GM21723 (cell line): Measurements from ENCODE around the gene PCDHGB3.

Experiments
- ATAC-seq: cut with Tn5 transposase; IDR thresholded peaks from one replicate; pipeline ENCODE4 v1.9.1; 2021; ENCODE audit warnings: mild to moderate bottlenecking, moderate library complexity; ENCODE audit not compliant: unreplicated experiment

Gene PCDHGB3

DNA sequence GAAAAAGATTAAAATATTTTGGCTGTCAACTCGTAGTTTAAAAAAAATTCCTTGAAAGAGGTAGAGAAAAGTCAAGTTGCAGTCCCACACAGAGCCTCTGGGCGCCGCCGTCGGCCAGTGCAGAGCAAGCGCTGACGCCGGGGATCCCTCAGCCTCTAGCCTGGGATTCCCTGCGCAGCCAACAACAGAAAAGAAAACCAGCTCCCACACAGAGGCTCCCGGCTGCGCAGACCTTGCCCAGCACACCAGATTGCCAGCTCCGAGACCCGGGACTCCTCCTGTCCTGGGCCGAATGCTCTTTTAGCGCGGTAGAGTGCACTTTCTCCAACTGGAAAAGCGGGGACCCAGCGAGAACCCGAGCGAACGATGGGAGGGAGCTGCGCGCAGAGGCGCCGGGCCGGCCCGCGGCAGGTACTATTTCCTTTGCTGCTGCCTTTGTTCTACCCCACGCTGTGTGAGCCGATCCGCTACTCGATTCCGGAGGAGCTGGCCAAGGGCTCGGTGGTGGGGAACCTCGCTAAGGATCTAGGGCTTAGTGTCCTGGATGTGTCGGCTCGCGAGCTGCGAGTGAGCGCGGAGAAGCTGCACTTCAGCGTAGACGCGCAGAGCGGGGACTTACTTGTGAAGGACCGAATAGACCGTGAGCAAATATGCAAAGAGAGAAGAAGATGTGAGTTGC, 47.6 kb downstream of the PCDHGB3 start, which contains the start of gene PCDHGB7:
PCDHGB7 (plus strand) TSS at position 184 of the 679 bp plus-strand sequence; CDS start at position 367, 183 bp downstream.
- peak; percentile 74 for ATAC-seq

GRCh38 chr5:141419074-141419880, 49.2 kb downstream of the PCDHGB3 start:
- ATAC-seq, result no peak

- no peak for ATAC-seq
Measured at GRCh38 chr5:141420855-141421488, 50.9 kb downstream of the PCDHGB3 start, which contains the start of gene PCDHGA11. Gene PCDHGA11 (plus strand): TSS chr5:141421051. CDS start chr5:141421228, 177 bp downstream.

DNA sequence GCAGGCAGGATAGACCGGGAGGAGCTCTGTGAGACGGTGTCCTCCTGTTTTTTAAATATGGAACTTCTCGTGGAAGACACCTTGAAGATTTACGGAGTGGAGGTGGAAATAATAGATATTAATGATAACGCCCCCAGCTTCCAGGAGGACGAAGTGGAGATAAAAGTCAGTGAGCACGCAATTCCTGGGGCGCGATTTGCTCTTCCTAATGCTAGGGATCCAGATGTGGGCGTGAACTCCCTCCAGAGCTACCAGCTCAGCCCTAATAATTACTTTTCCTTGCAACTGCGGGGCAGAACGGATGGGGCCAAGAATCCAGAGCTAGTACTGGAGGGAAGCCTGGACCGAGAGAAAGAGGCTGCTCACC, 51.4 kb downstream of the PCDHGB3 start:
- no peak for ATAC-seq
